ENCODE results near the gene FILIP1L.

The FILIP1L gene

GRCh38 chr3:99981138-99981537 is 133.2 kb downstream of the FILIP1L start:
- in situ Hi-C loops (cut with MboI; ENCODE audit: low sequenced_read_pairs): no loop called here

DNA sequence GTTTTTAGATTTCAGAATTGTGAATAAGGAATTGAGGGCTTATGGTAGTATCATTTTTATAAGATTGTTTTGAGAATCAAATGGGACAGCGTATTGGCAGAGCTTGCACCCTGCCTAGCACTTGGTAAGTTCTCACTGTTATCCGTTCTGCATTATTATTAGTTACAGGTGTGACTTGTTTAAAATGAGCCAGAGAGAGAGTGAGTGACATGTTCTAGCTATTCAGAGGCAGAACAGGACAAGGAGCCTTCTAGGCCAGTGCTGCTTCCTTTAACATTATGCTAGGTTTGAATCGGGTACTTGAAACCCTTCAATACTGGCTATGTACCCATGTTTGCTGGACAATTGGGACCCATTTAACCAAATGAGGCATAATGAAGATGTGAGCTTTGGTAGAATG is 133.7 kb downstream of the FILIP1L start:
- in situ Hi-C loops (cut with MboI; ENCODE audit: low sequenced_read_pairs): no loop called here

- in situ Hi-C loops (cut with MboI; ENCODE audit: low sequenced_read_pairs): no loop called here
Observed at GRCh38 chr3:99978221-99978620, 136.1 kb downstream of the FILIP1L start.

- in situ Hi-C loops (cut with MboI; ENCODE audit: low sequenced_read_pairs): no loop called here
Observed at GRCh38 chr3:99976584-99976983, 137.7 kb downstream of the FILIP1L start.

- in situ Hi-C loops (cut with MboI; ENCODE audit: low sequenced_read_pairs): no loop called here
Observed at GRCh38 chr3:99974989-99975388, 139.3 kb downstream of the FILIP1L start.

DNA sequence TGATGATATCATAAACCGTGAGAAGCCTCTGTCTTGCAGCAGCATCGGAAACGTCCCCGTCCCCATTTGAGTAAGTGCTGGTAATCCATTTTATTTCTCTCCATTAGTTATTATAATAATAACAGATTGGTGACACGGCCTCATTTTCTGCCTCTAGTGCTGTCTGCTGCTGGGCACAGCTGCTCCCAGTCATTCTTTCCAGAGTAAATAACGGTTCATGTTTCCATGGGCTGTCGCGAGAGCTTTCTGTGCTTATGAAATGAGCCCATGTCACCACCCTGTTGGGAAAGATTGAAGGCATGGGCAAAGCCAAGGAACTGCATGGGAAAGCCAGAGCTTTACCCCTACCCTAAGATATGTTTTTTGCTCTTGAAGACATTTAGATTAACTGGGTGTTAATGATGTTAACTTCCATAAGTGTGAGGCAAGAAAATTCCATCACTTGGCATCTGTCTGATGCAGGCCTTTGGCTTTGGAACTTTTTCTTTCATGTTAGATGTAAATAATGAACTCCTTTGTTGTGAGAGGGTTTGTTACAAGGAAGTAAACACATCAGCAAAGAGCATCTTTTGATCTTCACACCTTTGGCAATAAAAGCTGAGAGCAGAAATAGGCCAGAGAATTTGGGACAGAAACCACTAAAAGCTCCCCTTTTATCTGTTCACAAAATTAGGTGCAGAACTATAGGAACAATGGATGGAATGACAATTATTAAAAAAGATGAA is 141.8 kb downstream of the FILIP1L start:
- in situ Hi-C loops (cut with MboI; ENCODE audit: low sequenced_read_pairs): no loop called here

DNA sequence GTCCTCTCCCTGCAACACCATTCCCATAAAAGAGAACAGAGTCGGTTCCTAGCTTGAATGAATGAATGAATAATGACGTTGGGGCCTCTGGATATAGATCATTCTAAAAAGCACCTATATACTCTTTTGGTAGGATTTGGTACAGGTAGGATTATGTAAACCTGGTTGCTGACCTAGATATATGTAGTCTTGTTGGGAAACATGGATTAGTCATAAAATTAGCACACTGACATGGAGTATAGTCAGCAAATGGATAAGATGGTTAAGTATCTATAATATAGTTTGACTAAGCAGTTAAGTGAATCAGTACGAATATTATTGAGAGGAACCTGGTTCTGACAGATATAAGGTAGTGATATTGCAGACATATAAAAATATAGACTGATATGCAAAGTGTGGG is 142.5 kb downstream of the FILIP1L start:
- in situ Hi-C loops (cut with MboI; ENCODE audit: low sequenced_read_pairs): no loop called here

GRCh38 chr3:99970198-99970597 is 144.1 kb downstream of the FILIP1L start:
- in situ Hi-C loops (cut with MboI; ENCODE audit: low sequenced_read_pairs): no loop called here

- in situ Hi-C loops (cut with MboI; ENCODE audit: low sequenced_read_pairs): no loop called here
Observed at GRCh38 chr3:99969136-99969535, 145.2 kb downstream of the FILIP1L start.

DNA sequence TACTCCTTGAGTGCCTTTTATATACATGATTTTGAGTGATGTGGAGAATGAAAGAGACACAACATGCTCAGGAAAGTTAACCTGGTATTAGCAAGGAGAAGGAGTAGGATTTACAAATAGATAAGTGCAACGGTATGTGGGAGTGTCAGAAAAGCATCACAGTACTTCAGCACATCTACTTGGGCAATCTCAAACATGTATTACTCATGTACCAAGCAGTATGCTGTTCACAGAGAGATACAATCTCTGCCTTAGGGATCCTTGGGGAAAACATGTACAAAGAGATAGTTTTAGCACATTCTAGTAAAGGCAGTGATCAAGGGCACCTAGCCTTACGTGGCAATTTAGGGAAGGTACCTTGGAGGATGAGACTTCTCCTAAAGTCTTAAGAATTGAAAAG is 146.5 kb downstream of the FILIP1L start:
- in situ Hi-C loops (cut with MboI; ENCODE audit: low sequenced_read_pairs): no loop called here

GRCh38 chr3:99966662-99967416 is 147.5 kb downstream of the FILIP1L start:
- in situ Hi-C loops (cut with MboI; ENCODE audit: low sequenced_read_pairs): no loop called here

- in situ Hi-C loops (cut with MboI; ENCODE audit: low sequenced_read_pairs): no loop called here
Observed at GRCh38 chr3:99965681-99966408, 148.5 kb downstream of the FILIP1L start.

- in situ Hi-C loops (cut with MboI; ENCODE audit: low sequenced_read_pairs): no loop called here
Observed at GRCh38 chr3:99965077-99965476, 149.2 kb downstream of the FILIP1L start.

DNA sequence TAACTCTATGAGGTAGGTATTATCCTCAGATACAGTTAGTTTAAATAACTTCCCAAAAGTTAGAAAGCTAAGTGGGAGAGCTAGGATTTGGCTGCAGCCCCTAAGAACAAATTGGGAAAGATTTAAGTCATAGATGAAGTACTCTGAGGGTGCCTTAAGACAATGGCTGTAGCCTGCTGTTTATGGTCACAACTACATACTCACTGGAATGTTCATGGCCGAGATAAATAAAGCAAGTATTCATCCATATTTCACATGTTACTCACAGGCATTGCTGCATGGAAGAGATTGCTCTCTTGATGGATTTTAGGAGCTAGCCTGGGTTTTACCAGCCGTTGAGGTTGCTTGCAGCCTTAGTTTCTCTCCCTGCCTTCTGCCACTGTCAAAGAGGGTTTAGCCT is 151.6 kb downstream of the FILIP1L start:
- in situ Hi-C loops (cut with MboI; ENCODE audit: low sequenced_read_pairs): no loop called here

- in situ Hi-C loops (cut with MboI; ENCODE audit: low sequenced_read_pairs): no loop called here
Observed at GRCh38 chr3:99961756-99962515, 152.4 kb downstream of the FILIP1L start.

GRCh38 chr3:99960941-99961340 is 153.4 kb downstream of the FILIP1L start:
- in situ Hi-C loops (cut with MboI; ENCODE audit: low sequenced_read_pairs): no loop called here

- in situ Hi-C loops (cut with MboI; ENCODE audit: low sequenced_read_pairs): no loop called here
Observed at GRCh38 chr3:99960123-99960878, 154.0 kb downstream of the FILIP1L start.

- in situ Hi-C loops (cut with MboI; ENCODE audit: low sequenced_read_pairs): no loop called here
Observed at GRCh38 chr3:99958222-99958912, 155.9 kb downstream of the FILIP1L start.

GRCh38 chr3:99957151-99957796 is 157.0 kb downstream of the FILIP1L start:
- in situ Hi-C loops (cut with MboI; ENCODE audit: low sequenced_read_pairs): no loop called here

Data from hTERT RPE-1 (cell line).